Measurements from ENCODE around the gene MCC. TPM values are rescaled to one million over a fixed set of nuclear protein-coding genes. Genes with fewer than 3 reads are reported as not detected.

The MCC gene
- total RNA-seq, 3 donors from 2014 or later (not counting 1 experiment from before 2014, with no cell fraction given) = 0.68 to 1.8 (median 1.4) TPM

GRCh38 chr5:113294311-113295110 is 193.7 kb downstream of the MCC start:
- peak; percentile 85 to 94 (median 89) for ATAC-seq
- peak overlapping the region in 1 of 2 donors; percentile 64 for H3K27ac Mint-ChIP-seq
- peak overlapping the region; percentile 81 for H3K4me3 ChIP-seq (ENCODE audit: low read length)

GRCh38 chr5:113293975-113294310 is 194.3 kb downstream of the MCC start:
- ATAC-seq = peak in 2 of 3 donors; percentile 18 to 39

More at GRCh38 chr5:113294311-113295110, 193.7 kb downstream of the MCC start:
- WGBS (ENCODE audit: insufficient coverage) = under 1% methylated on average over 60 of the region's 60 CpGs
- Histone ChIP-seq H3K27me3 (ENCODE audit: control insufficient read depth, insufficient read depth, low read length) (peaks cover 32% of the 10 kb centered on the region), H3K27ac (ENCODE audit: low read length) (peak overlapping the region; percentile 26), H3K4me1 (ENCODE audit: control insufficient read depth, insufficient read depth, low read length) (peaks cover 23% of the 10 kb centered on the region), H3K36me3 (ENCODE audit: control insufficient read depth, insufficient read depth, low read length) (no peaks in the 10 kb centered on the region), H3K9me3 (ENCODE audit: control insufficient read depth, insufficient read depth, low read length) (no peaks in the 10 kb centered on the region)
- no peaks in the 10 kb centered on the region for H3K9me3 Mint-ChIP-seq
- no peaks in the 10 kb centered on the region for H3K36me3 Mint-ChIP-seq
- H3K27me3 Mint-ChIP-seq (ENCODE audit: low read depth in 2 of 2) = peaks cover 56 to 66% of the 10 kb centered on the region in 2 donors
- DNase-seq = peak; percentile 42 to 83
- H3K4me3 Mint-ChIP-seq = peak overlapping the region; percentile 89
- peaks cover 16% of the 10 kb centered on the region in 2 donors for H3K4me1 Mint-ChIP-seq
- intact Hi-C loops (cut with micrococcal nuclease) = no loop called here
- TF ChIP-seq CTCF (IDR thresholded peaks at IDR 0.05) = no peak

GRCh38 chr5:113293068-113293974 is 194.9 kb downstream of the MCC start:
- no peak for TF ChIP-seq CTCF (IDR thresholded peaks at IDR 0.05)
- Histone ChIP-seq H3K4me1 (ENCODE audit: control insufficient read depth, insufficient read depth, low read length) (peaks cover 23% of the 10 kb centered on the region), H3K4me3 (ENCODE audit: low read length) (peak overlapping the region; percentile 81), H3K27ac (ENCODE audit: low read length) (no peak overlapping the region), H3K9me3 (ENCODE audit: control insufficient read depth, insufficient read depth, low read length) (no peaks in the 10 kb centered on the region), H3K27me3 (ENCODE audit: control insufficient read depth, insufficient read depth, low read length) (peaks cover 37% of the 10 kb centered on the region), H3K36me3 (ENCODE audit: control insufficient read depth, insufficient read depth, low read length) (no peaks in the 10 kb centered on the region)
- H3K4me1 Mint-ChIP-seq = peaks cover 16% of the 10 kb centered on the region in 2 donors
- intact Hi-C loops (cut with micrococcal nuclease) = no loop called here
- peak overlapping the region; percentile 89 for H3K4me3 Mint-ChIP-seq
- H3K27me3 Mint-ChIP-seq (ENCODE audit: low read depth in 2 of 2) = peaks cover 59 to 69% of the 10 kb centered on the region in 2 donors
- H3K27ac Mint-ChIP-seq = peak overlapping the region in 1 of 2 donors; percentile 64
- ATAC-seq (no peak), DNase-seq (peak in 1 of 2 donors; percentile 36)
- 6% methylated on average over 19 of the region's 23 CpGs for WGBS (ENCODE audit: insufficient coverage)
- no peaks in the 10 kb centered on the region for H3K9me3 Mint-ChIP-seq
- H3K36me3 Mint-ChIP-seq = no peaks in the 10 kb centered on the region

More at GRCh38 chr5:113293975-113294310, 194.3 kb downstream of the MCC start:
- Mint-ChIP-seq H3K4me3 (peak overlapping the region; percentile 89), H3K27ac (peak overlapping the region in 1 of 2 donors; percentile 64), H3K9me3 (no peaks in the 10 kb centered on the region), H3K36me3 (no peaks in the 10 kb centered on the region), H3K27me3 (ENCODE audit: low read depth in 2 of 2) (peaks cover 59 to 68% of the 10 kb centered on the region in 2 donors), H3K4me1 (peaks cover 16% of the 10 kb centered on the region in 2 donors)
- Histone ChIP-seq H3K4me1 (ENCODE audit: control insufficient read depth, insufficient read depth, low read length) (peaks cover 23% of the 10 kb centered on the region), H3K4me3 (ENCODE audit: low read length) (peak overlapping the region; percentile 81), H3K36me3 (ENCODE audit: control insufficient read depth, insufficient read depth, low read length) (no peaks in the 10 kb centered on the region), H3K27me3 (ENCODE audit: control insufficient read depth, insufficient read depth, low read length) (peaks cover 32% of the 10 kb centered on the region), H3K9me3 (ENCODE audit: control insufficient read depth, insufficient read depth, low read length) (no peaks in the 10 kb centered on the region), H3K27ac (ENCODE audit: low read length) (no peak overlapping the region)
- intact Hi-C loops (cut with micrococcal nuclease) = no loop called here
- 0% methylated on average over 11 of the region's 11 CpGs for WGBS (ENCODE audit: insufficient coverage)
- no peak for TF ChIP-seq CTCF (IDR thresholded peaks at IDR 0.05)
- peak in 1 of 2 donors; percentile 40 for DNase-seq

All from natural killer cell (primary cell).